MCF 10A (cell line): ENCODE measurements around the gene CCDC127. TPM values are rescaled to one million over a fixed set of nuclear protein-coding genes. Genes with fewer than 3 reads are reported as not detected.
"Not testable (repeated sequence)": the region's sequence is repeated elsewhere in the genome, so short reads cannot be mapped to it uniquely, and the experiment has no call there.

Experiments used
- BruUV-seq: library from RNA; stranded (reverse); fragments of 400-500 nt; replicated peaks from 2 replicates; lab custom pipeline; 2021; lab: Mats Ljungman, UMichigan
- CTCF ChIA-PET: fragments of 300-600 bp; sonication (Branson Sonifier 250); formaldehyde crosslinking; extraction: SDS; loops from one replicate; lab custom pipeline; 2021; ENCODE audit warnings: antibody characterized with exemption, inconsistent platforms; lab: Yijun Ruan, JAX
- POLR2A ChIA-PET: fragments of 300-600, 350-650 bp; sonication (Branson Sonifier 250); formaldehyde crosslinking; extraction: SDS; loops from one replicate; lab custom pipeline; 2020; ENCODE audit warnings: antibody characterized with exemption, inconsistent platforms; lab: Yijun Ruan, JAX
- DNase-seq: peaks from one replicate; pipeline ENCODE4 v3.0.0-alpha.2; 2018; ENCODE audit not compliant: unreplicated experiment
- H3K27ac Mint-ChIP-seq: one replicate; pipeline ENCODE4 v1.8.0; 2022; ENCODE audit warnings: mild to moderate bottlenecking, low read depth, mixed read lengths; ENCODE audit not compliant: unreplicated experiment
- H3K27me3 Mint-ChIP-seq: one replicate; pipeline ENCODE4 v1.8.0; 2022; ENCODE audit warnings: mixed read lengths; ENCODE audit not compliant: insufficient read depth, unreplicated experiment
- H3K36me3 Mint-ChIP-seq: one replicate; pipeline ENCODE4 v1.8.0; 2022; ENCODE audit warnings: mild to moderate bottlenecking, moderate library complexity, mixed read lengths; ENCODE audit not compliant: insufficient read depth, unreplicated experiment
- H3K4me1 Mint-ChIP-seq: one replicate; pipeline ENCODE4 v1.8.0; 2022; ENCODE audit warnings: mixed read lengths; ENCODE audit not compliant: insufficient read depth, unreplicated experiment
- H3K4me3 Mint-ChIP-seq: one replicate; pipeline ENCODE4 v1.8.0; 2022; ENCODE audit warnings: mild to moderate bottlenecking, moderate library complexity, mixed read lengths; ENCODE audit not compliant: unreplicated experiment
- H3K9me3 Mint-ChIP-seq: one replicate; pipeline ENCODE4 v1.8.0; 2022; ENCODE audit warnings: mixed read lengths; ENCODE audit not compliant: unreplicated experiment
- intact Hi-C: fragments of 100-400 bp; cut with micrococcal nuclease; formaldehyde crosslinking; loops from 2 replicates; pipeline ENCODE4 v1.14.1; 2022
- total RNA-seq: library from RNA; stranded (reverse); gene quantifications from 2 replicates; pipeline ENCODE4 v1.2.3, GENCODE V29; 2022
- TF ChIP-seq, protein P1 (sequence below): fragments of 200-600 bp; IDR thresholded peaks from one replicate; pipeline ENCODE4 v1.8.0; 2022; ENCODE audit warnings: antibody characterized with exemption, mild to moderate bottlenecking; ENCODE audit not compliant: unreplicated experiment

Gene CCDC127
- total RNA-seq, 1 experiment from 2014 or later, result 4.5 TPM

DNA sequence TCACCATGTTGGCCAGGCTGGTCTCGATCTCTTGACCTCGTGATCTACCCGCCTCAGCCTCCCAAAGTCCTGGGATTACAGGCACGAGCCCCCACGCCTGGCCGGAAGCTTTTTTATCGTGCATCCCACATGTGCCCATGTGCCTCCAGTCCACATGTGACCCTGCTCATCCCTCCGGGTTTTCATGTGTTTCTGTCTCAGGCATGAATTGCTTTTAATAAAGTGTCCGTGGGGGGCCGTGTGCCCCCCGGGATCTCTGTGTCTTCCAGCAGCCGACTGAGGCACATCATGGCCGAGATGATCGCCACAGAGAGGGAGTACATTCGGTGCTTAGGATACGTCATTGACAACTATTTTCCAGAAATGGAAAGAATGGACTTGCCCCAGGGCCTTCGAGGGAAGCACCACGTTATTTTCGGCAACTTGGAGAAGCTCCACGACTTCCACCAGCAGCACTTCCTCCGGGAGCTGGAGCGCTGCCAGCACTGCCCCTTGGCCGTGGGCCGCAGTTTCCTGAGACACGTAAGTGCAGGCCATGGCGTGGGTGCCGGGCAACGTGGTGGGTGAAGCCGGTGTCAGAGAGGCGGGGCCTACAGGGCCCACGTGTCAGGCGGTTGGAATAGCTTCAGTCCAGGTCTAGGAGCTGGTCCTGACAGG lies 48.8 kb downstream of the CCDC127 start:
- DNase-seq, result peak; percentile 90
- no peak overlapping the region for H3K4me3 Mint-ChIP-seq
- CTCF ChIA-PET, result no interaction called here
- H3K36me3 Mint-ChIP-seq, result no peaks in the 10 kb centered on the region
- peaks cover 7% of the 10 kb centered on the region for H3K4me1 Mint-ChIP-seq
- peak overlapping the region; percentile 88 for H3K27ac Mint-ChIP-seq
- POLR2A ChIA-PET, result interaction anchor here (0.7 kb wide), 1 partner anchor 19 kb away, joined by 3 read pairs; no protein-coding TSS in a partner anchor
- TF ChIP-seq, protein P1, sequence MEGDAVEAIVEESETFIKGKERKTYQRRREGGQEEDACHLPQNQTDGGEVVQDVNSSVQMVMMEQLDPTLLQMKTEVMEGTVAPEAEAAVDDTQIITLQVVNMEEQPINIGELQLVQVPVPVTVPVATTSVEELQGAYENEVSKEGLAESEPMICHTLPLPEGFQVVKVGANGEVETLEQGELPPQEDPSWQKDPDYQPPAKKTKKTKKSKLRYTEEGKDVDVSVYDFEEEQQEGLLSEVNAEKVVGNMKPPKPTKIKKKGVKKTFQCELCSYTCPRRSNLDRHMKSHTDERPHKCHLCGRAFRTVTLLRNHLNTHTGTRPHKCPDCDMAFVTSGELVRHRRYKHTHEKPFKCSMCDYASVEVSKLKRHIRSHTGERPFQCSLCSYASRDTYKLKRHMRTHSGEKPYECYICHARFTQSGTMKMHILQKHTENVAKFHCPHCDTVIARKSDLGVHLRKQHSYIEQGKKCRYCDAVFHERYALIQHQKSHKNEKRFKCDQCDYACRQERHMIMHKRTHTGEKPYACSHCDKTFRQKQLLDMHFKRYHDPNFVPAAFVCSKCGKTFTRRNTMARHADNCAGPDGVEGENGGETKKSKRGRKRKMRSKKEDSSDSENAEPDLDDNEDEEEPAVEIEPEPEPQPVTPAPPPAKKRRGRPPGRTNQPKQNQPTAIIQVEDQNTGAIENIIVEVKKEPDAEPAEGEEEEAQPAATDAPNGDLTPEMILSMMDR, result no peak
- peaks cover 18% of the 10 kb centered on the region for H3K27me3 Mint-ChIP-seq
- no peaks in the 10 kb centered on the region for H3K9me3 Mint-ChIP-seq
- BruUV-seq, result no TSS peak
- intact Hi-C loops, result no loop called here

DNA sequence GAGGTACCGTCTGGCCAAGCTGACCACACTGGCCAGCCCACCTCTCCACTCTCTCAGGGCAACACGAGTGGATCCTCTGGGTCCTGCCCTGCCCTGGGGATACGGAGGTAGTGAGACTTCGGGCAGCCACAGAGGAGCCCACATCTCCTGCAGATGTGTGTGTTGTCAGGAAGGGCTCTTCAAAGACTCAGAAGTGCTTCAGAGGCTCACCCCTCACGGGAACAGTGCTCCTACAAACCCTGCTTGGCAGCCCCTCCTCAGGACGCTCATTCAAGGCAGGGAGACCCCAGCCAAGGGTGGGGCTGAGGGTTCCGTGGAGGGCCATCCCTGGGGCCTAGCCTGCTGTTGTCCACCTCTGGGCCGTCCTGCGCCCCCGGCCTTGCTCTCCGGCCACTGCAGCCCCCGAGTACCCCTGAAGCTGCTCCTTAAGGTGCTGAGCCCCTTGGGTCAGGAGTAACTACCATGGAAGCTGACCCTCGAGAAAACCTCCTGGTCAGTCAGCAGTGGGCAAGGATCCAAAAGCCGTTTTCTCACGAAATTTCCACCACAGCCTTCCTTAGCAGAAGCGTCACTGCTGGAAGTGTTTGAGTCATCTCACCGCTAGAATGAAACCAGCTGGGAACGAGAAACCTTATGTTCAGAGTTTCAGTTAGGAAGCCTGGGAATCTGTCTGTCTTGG lies 49.8 kb downstream of the CCDC127 start:
- no peaks in the 10 kb centered on the region for H3K9me3 Mint-ChIP-seq

DNA sequence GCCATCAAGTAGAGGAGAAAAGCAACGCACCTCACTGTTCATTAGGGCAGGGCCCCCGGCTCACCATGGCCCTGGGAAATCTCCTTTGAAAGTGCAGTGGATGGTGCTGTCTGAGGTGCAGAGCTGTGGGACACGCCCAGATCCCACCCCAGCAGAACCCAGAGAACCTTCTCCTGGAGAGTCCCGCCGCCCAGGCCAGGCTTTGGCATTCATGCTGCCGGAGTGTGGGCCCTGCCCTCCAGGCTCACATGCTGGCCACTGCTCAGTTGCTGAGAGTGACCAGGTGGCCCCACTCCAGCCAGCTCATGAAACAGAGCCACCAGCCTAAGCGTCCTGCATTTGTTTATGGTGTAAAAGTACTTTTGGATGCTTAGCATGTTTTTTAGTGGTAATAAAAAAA lies 50.4 kb downstream of the CCDC127 start:
- intact Hi-C loops, result no loop called here
- Mint-ChIP-seq H3K4me1 (peaks cover 7% of the 10 kb centered on the region), H3K27me3 (peaks cover 1% of the 10 kb centered on the region), H3K27ac (no peak overlapping the region), H3K9me3 (no peaks in the 10 kb centered on the region), H3K36me3 (no peaks in the 10 kb centered on the region), H3K4me3 (no peak overlapping the region)
- ChIA-PET POLR2A (no interaction called here), CTCF (no interaction called here)
- DNase-seq, result no peak
- no TSS peak for BruUV-seq
- TF ChIP-seq, protein P1, result no peak

More for the DNA sequence above, 49.8 kb downstream of the CCDC127 start:
- DNase-seq, result peak; percentile 90
- Mint-ChIP-seq H3K4me1 (peaks cover 7% of the 10 kb centered on the region), H3K36me3 (no peaks in the 10 kb centered on the region), H3K27ac (peak overlapping the region; percentile 88), H3K4me3 (no peak overlapping the region), H3K27me3 (peaks cover 7% of the 10 kb centered on the region)
- no TSS peak for BruUV-seq
- TF ChIP-seq, protein P1, result no peak
- ChIA-PET CTCF (no interaction called here), POLR2A (interaction anchor here (0.7 kb wide), 1 partner anchor 21 kb away, joined by 3 read pairs; no protein-coding TSS in a partner anchor)
- intact Hi-C loops, result no loop called here

DNA sequence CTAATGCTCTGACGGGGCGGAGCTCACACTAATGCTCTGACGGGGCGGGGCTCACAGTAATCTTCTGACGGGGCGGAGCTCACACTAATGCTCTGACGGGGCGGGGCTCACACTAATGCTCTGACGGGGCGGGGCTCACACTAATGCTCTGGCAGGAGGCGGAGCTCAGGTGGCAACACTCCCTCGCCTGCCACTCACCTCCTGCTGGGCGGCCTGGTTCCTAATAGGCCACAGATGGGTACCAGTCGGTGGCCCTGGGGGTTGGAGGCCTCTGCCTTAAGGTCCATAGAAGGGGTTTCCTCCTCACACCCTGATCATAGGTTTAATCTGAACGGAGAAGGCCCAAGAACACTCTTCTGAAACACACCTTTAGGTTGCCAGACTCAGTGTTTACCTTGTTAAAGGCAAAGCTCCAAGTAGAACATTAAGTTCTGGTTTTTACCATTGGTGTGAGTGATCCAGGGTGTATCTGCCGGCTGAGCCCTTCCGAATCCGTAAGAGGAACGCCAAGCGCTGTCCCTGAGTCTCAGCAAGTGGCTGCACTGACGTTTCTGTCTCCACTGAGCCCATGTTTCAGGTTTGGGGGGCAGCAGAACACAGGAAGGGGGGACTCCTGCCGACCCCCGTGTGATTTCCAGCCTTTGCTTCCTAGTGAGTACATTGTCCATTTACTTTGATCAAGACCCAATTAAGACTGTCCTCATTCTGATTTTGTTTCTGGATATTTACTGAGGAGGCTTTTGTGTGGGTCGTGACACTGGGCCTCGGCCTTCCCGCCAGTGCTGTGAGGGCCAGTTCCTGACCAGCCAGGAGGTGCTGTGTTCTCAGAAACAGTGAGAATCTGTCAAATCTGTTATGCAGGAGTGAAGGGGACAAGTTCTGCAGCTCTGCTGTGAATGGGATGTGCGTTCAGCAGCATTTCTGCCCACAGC lies 51.2 kb downstream of the CCDC127 start:
- TF ChIP-seq, protein P1, result no peak
- Mint-ChIP-seq H3K9me3 (no peaks in the 10 kb centered on the region), H3K4me3 (no peak overlapping the region), H3K4me1 (peaks cover 7% of the 10 kb centered on the region), H3K27me3 (peaks cover 3% of the 10 kb centered on the region), H3K27ac (no peak overlapping the region), H3K36me3 (no peaks in the 10 kb centered on the region)
- intact Hi-C loops, result no loop called here
- no peak for DNase-seq
- POLR2A ChIA-PET, result no interaction called here
- CTCF ChIA-PET, result no interaction called here
- BruUV-seq, result no TSS peak

DNA sequence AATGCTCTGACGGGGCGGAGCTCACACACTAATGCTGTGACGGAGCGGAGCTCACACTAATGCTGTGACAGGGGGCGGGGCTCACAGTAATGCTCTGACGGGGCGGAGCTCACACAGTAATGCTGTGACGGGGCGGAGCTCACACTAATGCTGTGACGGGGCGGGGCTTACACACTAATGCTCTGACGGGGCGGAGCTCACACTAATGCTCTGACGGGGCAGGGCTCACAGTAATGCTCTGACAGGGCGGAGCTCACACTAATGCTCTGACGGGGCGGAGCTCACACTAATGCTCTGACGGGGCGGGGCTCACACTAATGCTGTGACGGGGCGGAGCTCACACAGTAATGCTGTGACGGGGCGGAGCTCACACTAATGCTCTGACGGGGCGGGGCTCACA lies 53.2 kb downstream of the CCDC127 start:
- BruUV-seq, CTCF ChIA-PET, DNase-seq, H3K36me3 Mint-ChIP-seq, H3K4me3 Mint-ChIP-seq, POLR2A ChIA-PET, H3K27ac Mint-ChIP-seq, H3K4me1 Mint-ChIP-seq, intact Hi-C loops, H3K9me3 Mint-ChIP-seq: not testable (repeated sequence)
- peaks cover 22% of the 10 kb centered on the region for H3K27me3 Mint-ChIP-seq
